ENCODE results near the gene TGFB1. TPM values are rescaled to one million over a fixed set of nuclear protein-coding genes. Genes with fewer than 3 reads are reported as not detected.

The TGFB1 gene
- total and polyA plus RNA-seq, 9 of the 15 experiments (the other 6 are each of a cell fraction or from before 2014, with no cell fraction given): 0.24 to 159 (median 17.2) TPM

- H3K9me3 ChIP-seq (replicated peaks; ENCODE audit: control insufficient read depth, insufficient read depth, low read depth, low read length): no peaks in the 10 kb centered on the region; the same call in 1 of the 2 replicates
- WGBS (ENCODE audit: insufficient coverage, low coverage, missing lambda C conversion rate): 91% methylated on average over 19 of the region's 19 CpGs
- H3K4me3 ChIP-seq: no peak overlapping the region
- no TSS peak for BruUV-seq (replicated peaks)
- no peaks in the 10 kb centered on the region for H3K27me3 ChIP-seq (ENCODE audit: control insufficient read depth in 2 of 2, insufficient read depth in 2 of 2, low read length in 2 of 2)
- in situ Hi-C loops (cut with MboI): loop anchor here (25.0 kb wide), 1 partner anchor 243 kb away; no protein-coding TSS in a partner anchor
- H3K4me2 ChIP-seq (ENCODE audit: insufficient read depth, low read length): no peak overlapping the region
- peaks cover 81% of the 10 kb centered on the region for H3K36me3 ChIP-seq (ENCODE audit: control insufficient read depth, insufficient read depth, low read length)
- peaks cover 17% of the 10 kb centered on the region; the same call in 2 of the 3 replicates for H3K79me2 ChIP-seq (ENCODE audit: control insufficient read depth, insufficient read depth, low read length)
- H3K4me1 ChIP-seq (replicated peaks in 1 of 2; ENCODE audit: control insufficient read depth in 2 of 2, insufficient read depth in 2 of 2, low read length in 2 of 2): peaks cover 26 to 35% of the 10 kb centered on the region in 2 experiments
- no peak overlapping the region; a peak in 1 of 4 replicates for H3K9ac ChIP-seq (ENCODE audit: insufficient read depth in 1 of 2, low read depth in 2 of 2, low read length in 2 of 2)
- ChIA-PET CTCF (ENCODE audit: low intra/inter-chr PET ratio) (interaction anchor here (0.6 kb wide), 1 partner anchor 545 kb away, joined by 3 read pairs; no protein-coding TSS in a partner anchor), POLR2A (interaction anchor here (0.6 to 1.0 kb wide), 3 partner anchors 9 to 23 kb away, joined by 3 to 4 read pairs (median 3); partner anchors contain the start of gene CCDC97)
- H2AFZ ChIP-seq (ENCODE audit: low read depth, low read length): no peak overlapping the region
- ATAC-seq: no peak
- no peak for DNase-seq (ENCODE audit: extremely low read depth in 1 of 4, low spot score in 3 of 4)
- peaks cover 6% of the 10 kb centered on the region; the same call in 1 of the 2 replicates for H4K20me1 ChIP-seq (replicated peaks; ENCODE audit: control insufficient read depth, insufficient read depth, low read length)
- H3K27ac ChIP-seq (ENCODE audit: extremely low read depth, low read depth, low read length): no peak overlapping the region
- peaks cover 5% of the 10 kb centered on the region for H3K9me1 ChIP-seq (ENCODE audit: control insufficient read depth, insufficient read depth, low read length)
- intact Hi-C loops (cut with micrococcal nuclease): no loop called here
- FAIRE-seq: no peak
- peak in 1 of 2 experiments; percentile 54; a peak in 1 of 4 replicates for TF ChIP-seq KDM1A (IDR thresholded peaks at IDR 0.05)
- TF ChIP-seq POLR2A (conservative IDR thresholded peaks at IDR 0.05): peak; percentile 41; the same call in 1 of the 2 replicates
- TF ChIP-seq NFYB (IDR thresholded peaks at IDR 0.05; ENCODE audit: extremely low read depth, insufficient read length): no peak
- TF ChIP-seq POLR2AphosphoS5 (IDR thresholded peaks at IDR 0.05; ENCODE audit: control insufficient read depth, insufficient read depth, low read depth, low read length): peak; percentile 1; the same call in 1 of the 2 replicates
These were observed 34.8 kb downstream of the TGFB1 start for GRCh38 chr19:41318696-41319499.
